GM12878 (cell line): ENCODE results near the gene ALOXE3. TPM values are rescaled to one million over a fixed set of nuclear protein-coding genes. Genes with fewer than 3 reads are reported as not detected.

Source experiments
- ATAC-seq: fragments of 200-7000 bp; cut with Tn5 transposase; 3 replicates; pipeline ENCODE4 v1.9.1; 2020; ENCODE audit warnings: mild to moderate bottlenecking, moderate library complexity
- BruUV-seq: library from RNA; stranded (reverse); fragments of 400-500 nt; replicated peaks from 2 replicates; lab custom pipeline; 2021; lab: Mats Ljungman, UMichigan
- CTCF ChIA-PET: fragments of 300-600 bp; sonication (Branson Sonifier 250); formaldehyde crosslinking; extraction: SDS; loops from one replicate; lab custom pipeline; 2021; ENCODE audit warnings: inconsistent platforms; lab: Yijun Ruan, JAX
- POLR2A ChIA-PET: fragments of 350-600 bp; formaldehyde crosslinking; extraction: SDS; loops from one replicate; lab custom pipeline; 2021; ENCODE audit warnings: inconsistent platforms; lab: Charles Lee
- RAD21 ChIA-PET: fragments of 300-600 bp; sonication (Branson Sonifier 250); formaldehyde crosslinking; loops from one replicate; lab custom pipeline; 2023; ENCODE audit warnings: antibody characterized with exemption; ENCODE audit not compliant: unreplicated experiment; lab: Charles Lee
- SMC1A ChIA-PET: fragments of 300-600 bp; sonication (Branson Sonifier 250); formaldehyde crosslinking; loops from one replicate; lab custom pipeline; 2023; ENCODE audit not compliant: unreplicated experiment, uncharacterized antibody; lab: Charles Lee
- DNase-seq: peaks from one replicate; pipeline ENCODE4 v3.0.0-alpha.2; 2011; ENCODE audit warnings: low read depth, low spot score
- FAIRE-seq: peaks from 3 replicates; lab custom pipeline; 2011; peaks lifted over from hg19 to GRCh38; lab: Jason Lieb, UNC
- H2AFZ ChIP-seq: 2 replicates; pipeline ENCODE4 v1.6.0; 2011; ENCODE audit warnings: low read depth, low read length, control low read depth; ENCODE audit not compliant: control insufficient read depth
- H3K27ac ChIP-seq: 2 replicates; pipeline ENCODE4 v1.5.1; 2011; ENCODE audit warnings: control low read depth; ENCODE audit not compliant: control insufficient read depth, insufficient read depth
- H3K27me3 ChIP-seq, 2 experiments: replicated peaks in 1 of 2; 2 replicates each; pipeline versions ENCODE4 v1.6.0 to v1.6.1; 2011; ENCODE audit warnings: low read length in 1 of 2; ENCODE audit not compliant: control insufficient read depth in 2 of 2, insufficient read depth in 2 of 2
- H3K36me3 ChIP-seq, 2 experiments: 2 replicates each; pipeline ENCODE4 v1.5.1; 2011; ENCODE audit warnings: low read length in 1 of 2; ENCODE audit not compliant: control insufficient read depth in 2 of 2, insufficient read depth in 2 of 2
- H3K4me1 ChIP-seq: 2 replicates; pipeline ENCODE4 v1.6.1; 2011; ENCODE audit warnings: mild to moderate bottlenecking, low read length, moderate library complexity, mixed read lengths; ENCODE audit not compliant: control insufficient read depth, insufficient read depth
- H3K4me2 ChIP-seq: 2 replicates; pipeline ENCODE4 v1.6.0; 2011; ENCODE audit warnings: control low read depth; ENCODE audit not compliant: control insufficient read depth, insufficient read depth
- H3K4me3 ChIP-seq: fragments of 200-600 bp; sonication (generic); 2 replicates; pipeline ENCODE4 v1.5.1; 2016
- H3K79me2 ChIP-seq: 2 replicates; pipeline ENCODE4 v1.6.0; 2011; ENCODE audit warnings: low read length; ENCODE audit not compliant: control insufficient read depth, insufficient read depth
- H3K9ac ChIP-seq: 2 replicates; pipeline ENCODE4 v1.8.0; 2011; ENCODE audit warnings: low read length, control low read depth, mixed read lengths; ENCODE audit not compliant: control insufficient read depth, insufficient read depth
- H3K9me3 ChIP-seq: replicated peaks from 3 replicates; pipeline ENCODE4 v1.5.1; 2011; ENCODE audit warnings: mild to moderate bottlenecking, low read length; ENCODE audit not compliant: control insufficient read depth, insufficient read depth
- H4K20me1 ChIP-seq: 2 replicates; pipeline ENCODE4 v1.6.0; 2011; ENCODE audit not compliant: control insufficient read depth, insufficient read depth
- BHLHE40 ChIP-seq, 2 experiments: fragments of 450-650 bp in 1 of 2; IDR thresholded peaks; 2 replicates each; pipeline ENCODE4 v1.6.1; 2011 to 2017; ENCODE audit warnings: low read depth in 2 of 2, borderline replicate concordance in 1 of 2, improper control_type of control experiment in 1 of 2, low read length in 1 of 2, mild to moderate bottlenecking in 1 of 2
- DPF2 ChIP-seq: fragments of 450-650 bp; IDR thresholded peaks from 2 replicates; pipeline ENCODE4 v1.6.1; 2017; ENCODE audit warnings: mild to moderate bottlenecking
- ESRRA ChIP-seq: IDR thresholded peaks from 2 replicates; pipeline ENCODE4 v1.6.1; 2012; ENCODE audit warnings: mild to moderate bottlenecking, low read length, improper control_type of control experiment
- ETV6 ChIP-seq, 2 experiments: fragments of 450-650 bp in 1 of 2; IDR thresholded peaks in 1 of 2; conservative IDR thresholded peaks in 1 of 2; 2 replicates each; pipeline ENCODE4 v1.6.1; 2014; ENCODE audit warnings: antibody characterized with exemption in 1 of 2, borderline replicate concordance in 1 of 2, low read depth in 1 of 2, mild to moderate bottlenecking in 1 of 2, moderate library complexity in 1 of 2
- IKZF1 ChIP-seq: fragments of 450-650 bp; conservative IDR thresholded peaks from 2 replicates; pipeline ENCODE4 v1.6.1; 2017; ENCODE audit warnings: antibody characterized with exemption, mild to moderate bottlenecking
- IKZF2 ChIP-seq, 2 experiments: fragments of 450-650 bp; IDR thresholded peaks; 2 replicates each; pipeline ENCODE4 v1.6.1; 2017; ENCODE audit warnings: mild to moderate bottlenecking in 2 of 2, moderate library complexity in 2 of 2
- MTA2 ChIP-seq: fragments of 450-650 bp; IDR thresholded peaks from 2 replicates; pipeline ENCODE4 v1.6.1; 2016; ENCODE audit warnings: low read depth, mild to moderate bottlenecking, moderate library complexity
- MTA3 ChIP-seq: IDR thresholded peaks from 2 replicates; pipeline ENCODE4 v1.6.1; 2012; ENCODE audit warnings: low read length, inconsistent platforms, borderline replicate concordance
- TAF1 ChIP-seq: IDR thresholded peaks from 2 replicates; pipeline ENCODE4 v1.6.1; 2011; ENCODE audit warnings: mild to moderate bottlenecking, low read depth, low read length, borderline replicate concordance
- WGBS: methylation state at CpG from one replicate; pipeline ENCODE4 v1.1.6; 2016; ENCODE audit warnings: low lambda C conversion rate; ENCODE audit not compliant: insufficient replicate concordance, insufficient coverage; ENCODE audit errors: missing lambda C conversion rate; 5-methylcytosine and 5-hydroxymethylcytosine counted together
- in situ Hi-C: fragments of 300-500 bp; cut with MboI; formaldehyde crosslinking; loops from 9 replicates; pipeline ENCODE4 v1.14.3; 2018; ENCODE audit warnings: mixed read lengths
- intact Hi-C: fragments of 100-400 bp; cut with micrococcal nuclease; formaldehyde crosslinking; loops from one replicate; pipeline ENCODE4 v1.14.2; 2022; ENCODE audit not compliant: unreplicated experiment
- polyA plus RNA-seq, 11 experiments: library from polyadenylated mRNA; depleted of rRNA in 4 of 11; unstranded in 6 of 11; stranded (reverse) in 5 of 11; fragments of >200 nt; fragmentation: Nextera tagmentation in 4 of 11; fragmentation: Illumina TruSeq in 1 of 11; extraction: Ambion mirVana in 4 of 11; extraction: Trizol in 1 of 11; gene quantifications; 1 replicate in 1 of 11; 2 replicates in 10 of 11; pipeline versions ENCODE4 v1.2.1 to v1.2.3, GENCODE V29; 2011 to 2016; ENCODE audit warnings: inconsistent platforms in 2 of 11, missing spikeins in 2 of 11, low read depth in 1 of 11
- total RNA-seq, 4 experiments: library from RNA; depleted of rRNA in 3 of 4; stranded (reverse); fragments of >200 nt in 3 of 4; fragmentation: Illumina TruSeq in 1 of 4; extraction: Trizol in 1 of 4; gene quantifications; 2 replicates each; pipeline versions ENCODE4 v1.2.1 to v1.2.3, GENCODE V29; 2013 to 2021

ALOXE3 gene
- total and polyA plus RNA-seq, 10 of the 15 experiments (the other 5 are each of a cell fraction or from before 2014, with no cell fraction given) = 0.04 TPM; not detected in 9

- ChIA-PET POLR2A (interaction anchor here (1.0 to 1.3 kb wide), 3 partner anchors 9 to 57 kb away, joined by 3 to 11 read pairs (median 4); no protein-coding TSS in a partner anchor), CTCF (interaction anchor here (0.6 to 0.7 kb wide), 3 partner anchors 9 to 1998 kb away, joined by 3 to 7 read pairs (median 3); no protein-coding TSS in a partner anchor), SMC1A (interaction anchor here (0.6 to 1.2 kb wide), 4 partner anchors 9 to 93 kb away, joined by 3 to 7 read pairs (median 4); no protein-coding TSS in a partner anchor), RAD21 (interaction anchor here (1.1 to 1.7 kb wide), 3 partner anchors 9 to 131 kb away, joined by 3 to 9 read pairs (median 3); partner anchors contain the start of gene SLC25A35)
- Histone ChIP-seq H3K9ac (no peak overlapping the region; the same call in 1 of the 2 replicates), H3K4me1 (peaks cover 29% of the 10 kb centered on the region), H3K27me3 (no peaks in the 10 kb centered on the region), H3K27ac (no peak overlapping the region), H2AFZ (peak overlapping the region; percentile 62), H3K4me2 (peak overlapping the region; percentile 4), H3K9me3 (no peaks in the 10 kb centered on the region), H3K79me2 (peaks cover 24% of the 10 kb centered on the region), H3K36me3 (peaks cover 0 to 5% of the 10 kb centered on the region in 2 experiments; a peak in 1 of 4 replicates)
- intact Hi-C loops (loop anchor here (5.0 kb wide), 1 partner anchor 102 kb away; no protein-coding TSS in a partner anchor), in situ Hi-C loops (no loop called here)
- BruUV-seq = no TSS peak
- WGBS = 61% methylated on average over 12 of the region's 13 CpGs
- no peak for FAIRE-seq
- TF ChIP-seq DPF2 (0 out of 2 replicates have a peak, but pooled peaks have one; percentile 41), IKZF2 (IDR thresholded peaks at IDR 0.05) (peak in 1 of 2 experiments; percentile 58; a peak in 1 of 4 replicates), BHLHE40 (IDR thresholded peaks at IDR 0.05; ENCODE audit: borderline replicate concordance in 1 of 2, low read depth in 2 of 2, low read length in 1 of 2) (peak in 1 of 2 experiments; percentile 5; a peak in 1 of 4 replicates), MTA2 (0 out of 2 replicates have a peak, but pooled peaks have one; percentile 32), TAF1 (0 out of 2 replicates have a peak, but pooled peaks have one; percentile 7), MTA3 (no peak), ETV6 (conservative IDR thresholded peaks at IDR 0.05 in 1 of 2, IDR thresholded peaks at IDR 0.05 in 1 of 2; ENCODE audit: borderline replicate concordance in 1 of 2, low read depth in 1 of 2) (no peak), IKZF1 (peak; percentile 59), ESRRA (no peak)
- TF ChIP-seq, all 136 proteins: peak for 6
- ATAC-seq (peak; percentile 5; the same call in 1 of the 3 replicates), DNase-seq (no peak)
- H4K20me1 ChIP-seq = no peaks in the 10 kb centered on the region
- no peak overlapping the region for H3K4me3 ChIP-seq
These were observed 45.9 kb upstream of the ALOXE3 start for GRCh38 chr17:8163978-8164814.
